Fibroblast of the aortic adventitia (primary cell): Measurements from ENCODE around the gene NRXN3. TPM values are rescaled to one million over a fixed set of nuclear protein-coding genes. Genes with fewer than 3 reads are reported as not detected.

Source experiments
- DNase-seq: peaks from one replicate; pipeline ENCODE4 v3.0.0-alpha.2; 2010; ENCODE audit warnings: low read depth
- H3K4me3 ChIP-seq: 2 replicates; pipeline ENCODE4 v1.5.1; 2011; ENCODE audit warnings: low read depth, mild to moderate bottlenecking, control low read depth, low read length, moderate library complexity
- CTCF ChIP-seq: IDR thresholded peaks from 2 replicates; pipeline ENCODE4 v1.5.1; 2011; ENCODE audit warnings: mild to moderate bottlenecking, low read length, control low read depth, inconsistent platforms; ENCODE audit not compliant: insufficient read depth
- total RNA-seq: library from RNA; depleted of rRNA; stranded (reverse); fragments of >200 nt; gene quantifications from 2 replicates; pipeline ENCODE4 v1.2.3, GENCODE V29; 2012; ENCODE audit warnings: low replicate concordance

NRXN3 gene
- total RNA-seq, 1 donor, result 0.18 TPM

GRCh38 chr14:79704041-79704807 lies 1534.1 kb downstream of the NRXN3 start:
- no peak overlapping the region for H3K4me3 ChIP-seq
- no peak for TF ChIP-seq CTCF
- DNase-seq, result no peak

GRCh38 chr14:79705126-79705894 lies 1535.1 kb downstream of the NRXN3 start:
- no peak for DNase-seq
- no peak overlapping the region for H3K4me3 ChIP-seq
- no peak for TF ChIP-seq CTCF

- no peak for TF ChIP-seq CTCF
These were observed 1536.2 kb downstream of the NRXN3 start for GRCh38 chr14:79706382-79706781.

GRCh38 chr14:79708426-79709388 lies 1538.5 kb downstream of the NRXN3 start:
- no peak for DNase-seq
- TF ChIP-seq CTCF, result no peak
- no peak overlapping the region for H3K4me3 ChIP-seq

More at GRCh38 chr14:79706382-79706781, 1536.2 kb downstream of the NRXN3 start:
- no peak overlapping the region for H3K4me3 ChIP-seq
- no peak for DNase-seq

- no peak for DNase-seq
- no peak overlapping the region for H3K4me3 ChIP-seq
- TF ChIP-seq CTCF, result no peak
These were observed 1539.4 kb downstream of the NRXN3 start for GRCh38 chr14:79709573-79709972.

GRCh38 chr14:79712302-79712950 lies 1542.3 kb downstream of the NRXN3 start:
- DNase-seq, result no peak
- TF ChIP-seq CTCF, result no peak
- H3K4me3 ChIP-seq, result no peak overlapping the region
